ENCODE results near the gene MRPL17.
"Not testable (repeated sequence)": the region's sequence is repeated elsewhere in the genome, so short reads cannot be mapped to it uniquely, and the experiment has no call there.

MRPL17 gene

GRCh38 chr11:6703247-6704063, 20.3 kb upstream of the MRPL17 start:
- H3K27me3 ChIP-seq (ENCODE audit: control insufficient read depth, insufficient read depth, low read length): no peaks in the 10 kb centered on the region
- no peaks in the 10 kb centered on the region; the same call in 1 of the 2 replicates for H3K4me1 ChIP-seq (ENCODE audit: control insufficient read depth, insufficient read depth, low read length)
- H3K9me3 ChIP-seq (ENCODE audit: control insufficient read depth, insufficient read depth, low read length): no peaks in the 10 kb centered on the region
- H3K4me3 ChIP-seq (ENCODE audit: low read depth, low read length): no peak overlapping the region
- H3K36me3 ChIP-seq (ENCODE audit: control insufficient read depth, insufficient read depth, low read length): no peaks in the 10 kb centered on the region
- H3K27ac ChIP-seq (ENCODE audit: low read depth, low read length): no peak overlapping the region
- no peak overlapping the region for H3K9ac ChIP-seq (ENCODE audit: low read depth, low read length)

GRCh38 chr11:6701955-6702354, 18.8 kb upstream of the MRPL17 start:
- H3K27me3 ChIP-seq (ENCODE audit: control insufficient read depth, insufficient read depth, low read length); H3K27ac ChIP-seq (ENCODE audit: low read depth, low read length); H3K36me3 ChIP-seq (ENCODE audit: control insufficient read depth, insufficient read depth, low read length); H3K9me3 ChIP-seq (ENCODE audit: control insufficient read depth, insufficient read depth, low read length); H3K4me3 ChIP-seq (ENCODE audit: low read depth, low read length); H3K9ac ChIP-seq (ENCODE audit: low read depth, low read length); H3K4me1 ChIP-seq (ENCODE audit: control insufficient read depth, insufficient read depth, low read length): not testable (repeated sequence)

GRCh38 chr11:6695377-6695776, 12.2 kb upstream of the MRPL17 start:
- Histone ChIP-seq H3K9ac (ENCODE audit: low read depth, low read length) (no peak overlapping the region), H3K9me3 (ENCODE audit: control insufficient read depth, insufficient read depth, low read length) (no peaks in the 10 kb centered on the region), H3K4me3 (ENCODE audit: low read depth, low read length) (no peak overlapping the region), H3K36me3 (ENCODE audit: control insufficient read depth, insufficient read depth, low read length) (no peaks in the 10 kb centered on the region), H3K27ac (ENCODE audit: low read depth, low read length) (no peak overlapping the region), H3K27me3 (ENCODE audit: control insufficient read depth, insufficient read depth, low read length) (no peaks in the 10 kb centered on the region), H3K4me1 (ENCODE audit: control insufficient read depth, insufficient read depth, low read length) (no peaks in the 10 kb centered on the region)

GRCh38 chr11:6694229-6694535, 11.0 kb upstream of the MRPL17 start:
- Histone ChIP-seq H3K27ac (ENCODE audit: low read depth, low read length) (no peak overlapping the region), H3K9me3 (ENCODE audit: control insufficient read depth, insufficient read depth, low read length) (peaks cover 4% of the 10 kb centered on the region; the same call in 1 of the 2 replicates), H3K9ac (ENCODE audit: low read depth, low read length) (no peak overlapping the region), H3K4me3 (ENCODE audit: low read depth, low read length) (no peak overlapping the region), H3K36me3 (ENCODE audit: control insufficient read depth, insufficient read depth, low read length) (no peaks in the 10 kb centered on the region), H3K4me1 (ENCODE audit: control insufficient read depth, insufficient read depth, low read length) (no peaks in the 10 kb centered on the region), H3K27me3 (ENCODE audit: control insufficient read depth, insufficient read depth, low read length) (no peaks in the 10 kb centered on the region)

GRCh38 chr11:6693342-6694228, 10.4 kb upstream of the MRPL17 start:
- Histone ChIP-seq H3K27me3 (ENCODE audit: control insufficient read depth, insufficient read depth, low read length) (no peaks in the 10 kb centered on the region), H3K27ac (ENCODE audit: low read depth, low read length) (no peak overlapping the region)

GRCh38 chr11:6692128-6692527, 9.0 kb upstream of the MRPL17 start:
- Histone ChIP-seq H3K27me3 (ENCODE audit: control insufficient read depth, insufficient read depth, low read length) (no peaks in the 10 kb centered on the region), H3K9ac (ENCODE audit: low read depth, low read length) (no peak overlapping the region), H3K36me3 (ENCODE audit: control insufficient read depth, insufficient read depth, low read length) (no peaks in the 10 kb centered on the region), H3K27ac (ENCODE audit: low read depth, low read length) (no peak overlapping the region), H3K4me1 (ENCODE audit: control insufficient read depth, insufficient read depth, low read length) (peaks cover 11% of the 10 kb centered on the region), H3K4me3 (ENCODE audit: low read depth, low read length) (no peak overlapping the region), H3K9me3 (ENCODE audit: control insufficient read depth, insufficient read depth, low read length) (peaks cover 4% of the 10 kb centered on the region; the same call in 1 of the 2 replicates)

More at GRCh38 chr11:6693342-6694228, 10.4 kb upstream of the MRPL17 start:
- Histone ChIP-seq H3K9me3 (ENCODE audit: control insufficient read depth, insufficient read depth, low read length) (peaks cover 4% of the 10 kb centered on the region; the same call in 1 of the 2 replicates), H3K4me3 (ENCODE audit: low read depth, low read length) (no peak overlapping the region), H3K9ac (ENCODE audit: low read depth, low read length) (no peak overlapping the region), H3K36me3 (ENCODE audit: control insufficient read depth, insufficient read depth, low read length) (no peaks in the 10 kb centered on the region), H3K4me1 (ENCODE audit: control insufficient read depth, insufficient read depth, low read length) (no peaks in the 10 kb centered on the region)

- H3K36me3 ChIP-seq (ENCODE audit: control insufficient read depth, insufficient read depth, low read length); H3K27ac ChIP-seq (ENCODE audit: low read depth, low read length); H3K27me3 ChIP-seq (ENCODE audit: control insufficient read depth, insufficient read depth, low read length); H3K4me3 ChIP-seq (ENCODE audit: low read depth, low read length); H3K9me3 ChIP-seq (ENCODE audit: control insufficient read depth, insufficient read depth, low read length); H3K9ac ChIP-seq (ENCODE audit: low read depth, low read length): not testable (repeated sequence)
- H3K4me1 ChIP-seq (ENCODE audit: control insufficient read depth, insufficient read depth, low read length): peaks cover 12% of the 10 kb centered on the region
These were observed 7.4 kb upstream of the MRPL17 start for GRCh38 chr11:6690431-6691132.

- Histone ChIP-seq H3K4me1 (ENCODE audit: control insufficient read depth, insufficient read depth, low read length) (peaks cover 16% of the 10 kb centered on the region), H3K36me3 (ENCODE audit: control insufficient read depth, insufficient read depth, low read length) (no peaks in the 10 kb centered on the region), H3K27me3 (ENCODE audit: control insufficient read depth, insufficient read depth, low read length) (no peaks in the 10 kb centered on the region), H3K27ac (ENCODE audit: low read depth, low read length) (no peak overlapping the region), H3K9me3 (ENCODE audit: control insufficient read depth, insufficient read depth, low read length) (peaks cover 4% of the 10 kb centered on the region; the same call in 1 of the 2 replicates), H3K9ac (ENCODE audit: low read depth, low read length) (no peak overlapping the region), H3K4me3 (ENCODE audit: low read depth, low read length) (no peak overlapping the region)
These were observed 4.7 kb upstream of the MRPL17 start for GRCh38 chr11:6687876-6688275.

- Histone ChIP-seq H3K4me1 (ENCODE audit: control insufficient read depth, insufficient read depth, low read length) (peaks cover 16% of the 10 kb centered on the region), H3K4me3 (ENCODE audit: low read depth, low read length) (no peak overlapping the region), H3K27ac (ENCODE audit: low read depth, low read length) (no peak overlapping the region), H3K27me3 (ENCODE audit: control insufficient read depth, insufficient read depth, low read length) (no peaks in the 10 kb centered on the region), H3K9ac (ENCODE audit: low read depth, low read length) (no peak overlapping the region), H3K9me3 (ENCODE audit: control insufficient read depth, insufficient read depth, low read length) (peaks cover 4% of the 10 kb centered on the region; the same call in 1 of the 2 replicates), H3K36me3 (ENCODE audit: control insufficient read depth, insufficient read depth, low read length) (peaks cover 10% of the 10 kb centered on the region)
These were observed 2.9 kb upstream of the MRPL17 start for GRCh38 chr11:6686006-6686405.

- not testable (repeated sequence) for H3K9ac ChIP-seq (ENCODE audit: low read depth, low read length); H3K27me3 ChIP-seq (ENCODE audit: control insufficient read depth, insufficient read depth, low read length); H3K9me3 ChIP-seq (ENCODE audit: control insufficient read depth, insufficient read depth, low read length); H3K27ac ChIP-seq (ENCODE audit: low read depth, low read length)
- H3K4me1 ChIP-seq (ENCODE audit: control insufficient read depth, insufficient read depth, low read length): peaks cover 16% of the 10 kb centered on the region
- peaks cover 20% of the 10 kb centered on the region for H3K36me3 ChIP-seq (ENCODE audit: control insufficient read depth, insufficient read depth, low read length)
- peak overlapping the region; percentile 60 for H3K4me3 ChIP-seq (ENCODE audit: low read depth, low read length)
These were observed 928 bp upstream of the MRPL17 start for GRCh38 chr11:6684068-6684467.
